Bronchial epithelial cell (primary cell): Measurements from ENCODE around the gene ATP6V1G3. TPM values are rescaled to one million over a fixed set of nuclear protein-coding genes. Genes with fewer than 3 reads are reported as not detected.

Experiments used
- DNase-seq: peaks from one replicate; pipeline ENCODE4 v3.0.0-alpha.2; 2010; ENCODE audit warnings: low read depth
- FAIRE-seq: peaks from 2 replicates; lab custom pipeline; 2011; peaks lifted over from hg19 to GRCh38; lab: Jason Lieb, UNC
- H3K27me3 ChIP-seq: 2 replicates; pipeline ENCODE4 v1.5.1; 2011; ENCODE audit warnings: low read length; ENCODE audit not compliant: control insufficient read depth, insufficient read depth
- H3K36me3 ChIP-seq: 2 replicates; pipeline ENCODE4 v1.5.1; 2011; ENCODE audit warnings: low read length; ENCODE audit not compliant: control insufficient read depth, insufficient read depth
- H3K4me3 ChIP-seq: 2 replicates; pipeline ENCODE4 v1.5.1; 2011; ENCODE audit warnings: mild to moderate bottlenecking, low read depth, low read length, control low read depth
- CTCF ChIP-seq: IDR thresholded peaks from 2 replicates; pipeline ENCODE4 v1.5.1; 2011; ENCODE audit warnings: mild to moderate bottlenecking, moderate library complexity, low read length, control low read depth, inconsistent platforms; ENCODE audit not compliant: insufficient read depth, severe bottlenecking
- total RNA-seq: library from RNA; depleted of rRNA; stranded (reverse); fragments of >200 nt; gene quantifications from 2 replicates; pipeline ENCODE4 v1.2.1, GENCODE V29; 2014

Gene ATP6V1G3
- total RNA-seq, 1 donor from 2014 or later = not detected

GRCh38 chr1:198541737-198542136 is 1.3 kb upstream of the ATP6V1G3 start:
- Histone ChIP-seq H3K27me3 (no peaks in the 10 kb centered on the region), H3K4me3 (no peak overlapping the region), H3K36me3 (no peaks in the 10 kb centered on the region)
- no peak for FAIRE-seq
- no peak for DNase-seq
- no peak for TF ChIP-seq CTCF

DNA sequence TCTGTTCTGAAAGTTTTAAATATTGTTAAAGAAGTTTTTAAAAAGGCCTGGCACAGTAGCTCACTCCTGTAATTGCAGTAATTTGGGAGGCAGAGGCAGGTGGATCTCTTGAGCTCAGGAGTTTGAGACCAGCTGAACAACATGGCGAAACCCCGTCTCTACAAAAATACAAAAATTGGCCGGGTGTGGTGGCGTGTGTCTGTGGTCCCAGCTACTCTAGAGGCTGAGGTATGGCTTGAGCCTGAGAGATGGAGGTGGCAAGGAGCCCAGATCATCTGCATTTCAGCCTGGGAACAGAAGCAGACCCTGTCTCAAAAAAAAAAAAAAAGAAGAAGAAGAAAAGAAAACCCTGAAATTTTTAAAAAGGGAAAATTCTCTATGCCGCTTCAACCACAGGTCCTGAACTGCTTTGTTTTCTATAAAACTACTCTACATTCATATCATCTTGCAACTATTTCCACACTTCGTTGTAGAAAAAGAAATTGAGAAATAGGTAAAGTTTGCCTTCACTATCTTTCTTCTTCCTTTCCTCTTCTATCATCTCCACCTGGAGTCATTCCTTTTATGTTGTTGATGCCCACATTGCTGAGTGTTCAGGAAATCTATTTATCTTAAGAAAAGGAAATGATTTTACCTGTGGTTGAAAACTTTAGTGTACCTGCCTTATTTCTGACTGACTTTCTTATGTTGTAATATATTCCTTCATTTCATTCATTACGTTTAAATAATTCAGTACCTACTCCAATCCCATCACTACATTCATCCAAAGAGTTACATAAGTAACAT is 1.7 kb downstream of the ATP6V1G3 start:
- H3K4me3 ChIP-seq = no peak overlapping the region
- TF ChIP-seq CTCF = no peak
- no peaks in the 10 kb centered on the region for H3K36me3 ChIP-seq
- no peak for DNase-seq
- H3K27me3 ChIP-seq = no peaks in the 10 kb centered on the region
- FAIRE-seq = no peak

GRCh38 chr1:198535631-198536030 is 4.8 kb downstream of the ATP6V1G3 start:
- no peak for FAIRE-seq
- no peaks in the 10 kb centered on the region for H3K36me3 ChIP-seq
- no peaks in the 10 kb centered on the region for H3K27me3 ChIP-seq
- no peak overlapping the region for H3K4me3 ChIP-seq
- DNase-seq = no peak
- TF ChIP-seq CTCF = no peak

DNA sequence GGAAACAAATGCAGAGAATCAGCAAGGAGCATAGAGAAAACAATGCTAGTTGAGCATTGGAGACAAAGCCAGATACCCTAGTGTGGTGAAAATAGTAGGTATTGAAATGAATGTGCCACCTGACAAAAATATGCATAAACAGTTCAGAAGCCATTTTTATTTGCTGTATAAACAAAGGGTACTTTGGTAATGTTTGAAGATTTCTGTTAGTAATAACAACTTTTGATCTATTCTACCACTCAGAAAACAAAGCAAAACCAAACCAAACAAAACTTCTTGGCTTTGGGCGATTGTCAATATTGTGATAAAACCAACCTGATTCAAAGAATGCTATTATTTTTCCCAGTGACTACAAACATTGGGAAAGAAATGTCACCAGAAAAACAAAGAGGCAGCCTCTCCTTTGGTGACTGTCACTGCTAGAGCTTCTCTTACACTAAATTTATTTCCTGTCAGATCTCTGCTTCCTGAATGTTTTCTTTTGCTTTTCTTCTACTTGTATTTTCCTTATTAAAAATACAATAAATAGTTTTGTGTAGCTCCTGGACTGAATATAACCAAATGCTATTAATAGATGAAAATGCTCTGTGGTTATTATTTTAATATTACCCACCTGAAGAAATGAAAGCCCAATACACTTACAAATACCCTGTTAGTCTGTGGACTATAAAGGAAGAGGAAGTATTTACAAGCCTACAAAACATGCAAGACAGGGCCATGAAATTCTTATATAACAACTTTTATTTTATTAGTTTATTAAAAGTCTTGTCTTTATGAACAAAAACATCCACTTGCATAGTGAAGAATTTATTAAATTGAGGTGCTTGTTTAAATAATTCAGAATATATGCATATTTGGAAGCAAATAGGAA is 5.7 kb downstream of the ATP6V1G3 start:
- no peak overlapping the region for H3K4me3 ChIP-seq
- no peaks in the 10 kb centered on the region for H3K27me3 ChIP-seq
- H3K36me3 ChIP-seq = no peaks in the 10 kb centered on the region
- no peak for TF ChIP-seq CTCF
- DNase-seq (no peak), FAIRE-seq (no peak)

GRCh38 chr1:198531891-198532290 is 8.6 kb downstream of the ATP6V1G3 start:
- no peak overlapping the region for H3K4me3 ChIP-seq
- no peaks in the 10 kb centered on the region for H3K27me3 ChIP-seq
- no peak for FAIRE-seq
- TF ChIP-seq CTCF = no peak
- H3K36me3 ChIP-seq = no peaks in the 10 kb centered on the region
- no peak for DNase-seq
